AG04449 (cell line): ENCODE measurements around the gene SMG9.

Experiments
- CTCF ChIA-PET: fragments of 350-600 bp; formaldehyde crosslinking; extraction: SDS; loops from one replicate; lab custom pipeline; 2021; ENCODE audit warnings: antibody characterized with exemption; lab: Yijun Ruan, JAX
- POLR2A ChIA-PET: fragments of 400-600, 350-600 bp; formaldehyde crosslinking; extraction: SDS; loops from one replicate; lab custom pipeline; 2020; ENCODE audit warnings: antibody characterized with exemption, inconsistent platforms; lab: Yijun Ruan, JAX
- DNase-seq: peaks from one replicate; pipeline ENCODE4 v3.0.0-alpha.2; 2010; ENCODE audit warnings: low read depth, low spot score
- H3K4me3 ChIP-seq: 2 replicates; pipeline ENCODE4 v1.5.1; 2011; ENCODE audit warnings: low read depth, mild to moderate bottlenecking, control low read depth, low read length
- CTCF ChIP-seq: IDR thresholded peaks from one replicate; pipeline ENCODE4 v1.5.1; 2011; ENCODE audit warnings: mild to moderate bottlenecking, moderate library complexity, low read length, control low read depth, inconsistent platforms; ENCODE audit not compliant: insufficient read depth; ENCODE audit errors: missing control alignments

The SMG9 gene

GRCh38 chr19:43700395-43701000, 54.3 kb downstream of the SMG9 start:
- peak; percentile 9 for DNase-seq
- no peak for TF ChIP-seq CTCF
- POLR2A ChIA-PET, result interaction anchor here (1.2 to 1.5 kb wide), 2 partner anchors 30 to 32 kb away, joined by 3 to 5 read pairs; partner anchors contain the start of gene PLAUR
- H3K4me3 ChIP-seq, result no peak overlapping the region
- CTCF ChIA-PET, result interaction anchor here (1.5 to 1.6 kb wide), 2 partner anchors 58 to 85 kb away, joined by 3 to 5 read pairs; no protein-coding TSS in a partner anchor

GRCh38 chr19:43699506-43700394, 55.0 kb downstream of the SMG9 start:
- peak overlapping the region; percentile 30 for H3K4me3 ChIP-seq
- TF ChIP-seq CTCF, result peak; percentile 5
- DNase-seq, result no peak
- ChIA-PET POLR2A (interaction anchor here (1.2 to 1.5 kb wide), 2 partner anchors 30 to 31 kb away, joined by 3 to 5 read pairs; partner anchors contain the start of gene PLAUR), CTCF (interaction anchor here (1.6 kb wide), 1 partner anchor 86 kb away, joined by 5 read pairs; no protein-coding TSS in a partner anchor)

GRCh38 chr19:43697295-43697694, 57.5 kb downstream of the SMG9 start:
- H3K4me3 ChIP-seq, result no peak overlapping the region
- ChIA-PET POLR2A (no interaction called here), CTCF (no interaction called here)
- no peak for DNase-seq
- TF ChIP-seq CTCF, result no peak

GRCh38 chr19:43695985-43696704, 58.6 kb downstream of the SMG9 start:
- no peak overlapping the region for H3K4me3 ChIP-seq
- no peak for DNase-seq
- TF ChIP-seq CTCF, result no peak
- ChIA-PET POLR2A (no interaction called here), CTCF (no interaction called here)

- DNase-seq, result no peak
- no peak overlapping the region for H3K4me3 ChIP-seq
- TF ChIP-seq CTCF, result no peak
- ChIA-PET POLR2A (no interaction called here), CTCF (interaction anchor here (1.1 kb wide), 1 partner anchor 16 kb away, joined by 3 read pairs; no protein-coding TSS in a partner anchor)
These were observed 60.2 kb downstream of the SMG9 start for GRCh38 chr19:43694553-43694952.
